ENCODE measurements around the gene DSCAML1. TPM values are rescaled to one million over a fixed set of nuclear protein-coding genes. Genes with fewer than 3 reads are reported as not detected.

Gene DSCAML1
- total RNA-seq, 1 experiment from 2014 or later = not detected

DNA sequence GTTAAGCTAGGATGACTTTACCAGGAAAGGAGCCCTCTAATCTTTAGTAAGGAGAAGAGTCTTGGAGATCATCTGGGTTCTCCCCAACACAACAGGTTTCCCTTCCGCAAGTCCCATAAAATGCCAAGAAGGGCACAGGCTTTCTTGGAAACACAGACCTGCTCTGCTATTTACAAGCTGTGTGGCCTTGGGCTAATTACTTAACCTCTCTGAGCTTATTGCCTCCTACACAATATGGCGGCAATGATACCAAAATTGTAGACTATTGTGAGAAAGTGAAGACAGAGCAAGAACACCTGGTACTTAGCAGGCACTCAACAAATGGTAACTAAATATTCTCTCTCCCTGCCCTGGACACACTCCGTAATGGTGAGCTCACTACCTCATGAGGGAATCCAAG lies 49.1 kb downstream of the DSCAML1 start:
- no peak overlapping the region for H3K4me3 ChIP-seq (ENCODE audit: low read length)
- H3K79me2 ChIP-seq (ENCODE audit: low read length) = no peaks in the 10 kb centered on the region
- no peak overlapping the region for H3K4me2 ChIP-seq (ENCODE audit: low read length)
- no peaks in the 10 kb centered on the region for H3K9me2 ChIP-seq (replicated peaks; ENCODE audit: low read length)
- no peaks in the 10 kb centered on the region for H4K20me1 ChIP-seq (ENCODE audit: low read length)
- peaks cover 95% of the 10 kb centered on the region for H3K27me3 ChIP-seq (ENCODE audit: low read length)
- BruUV-seq (replicated peaks) = no TSS peak
- ATAC-seq = no peak
- ChIA-PET CTCF (no interaction called here), POLR2A (ENCODE audit: unreplicated experiment) (no interaction called here)
- H3K4me1 ChIP-seq (ENCODE audit: insufficient read depth, low read length) = no peaks in the 10 kb centered on the region
- H3K9ac ChIP-seq (ENCODE audit: low read length) = no peak overlapping the region
- no peak overlapping the region for H3K27ac ChIP-seq (ENCODE audit: low read length)
- intact Hi-C loops (cut with micrococcal nuclease) = no loop called here
- H2AFZ ChIP-seq (ENCODE audit: low read length) = no peak overlapping the region
- TF ChIP-seq EZH2 (IDR thresholded peaks at IDR 0.05; ENCODE audit: low read length, unreplicated experiment) (no peak), EZH2phosphoT487 (IDR thresholded peaks at IDR 0.05; ENCODE audit: borderline replicate concordance, low read length) (no peak)
- TF ChIP-seq, protein P1, sequence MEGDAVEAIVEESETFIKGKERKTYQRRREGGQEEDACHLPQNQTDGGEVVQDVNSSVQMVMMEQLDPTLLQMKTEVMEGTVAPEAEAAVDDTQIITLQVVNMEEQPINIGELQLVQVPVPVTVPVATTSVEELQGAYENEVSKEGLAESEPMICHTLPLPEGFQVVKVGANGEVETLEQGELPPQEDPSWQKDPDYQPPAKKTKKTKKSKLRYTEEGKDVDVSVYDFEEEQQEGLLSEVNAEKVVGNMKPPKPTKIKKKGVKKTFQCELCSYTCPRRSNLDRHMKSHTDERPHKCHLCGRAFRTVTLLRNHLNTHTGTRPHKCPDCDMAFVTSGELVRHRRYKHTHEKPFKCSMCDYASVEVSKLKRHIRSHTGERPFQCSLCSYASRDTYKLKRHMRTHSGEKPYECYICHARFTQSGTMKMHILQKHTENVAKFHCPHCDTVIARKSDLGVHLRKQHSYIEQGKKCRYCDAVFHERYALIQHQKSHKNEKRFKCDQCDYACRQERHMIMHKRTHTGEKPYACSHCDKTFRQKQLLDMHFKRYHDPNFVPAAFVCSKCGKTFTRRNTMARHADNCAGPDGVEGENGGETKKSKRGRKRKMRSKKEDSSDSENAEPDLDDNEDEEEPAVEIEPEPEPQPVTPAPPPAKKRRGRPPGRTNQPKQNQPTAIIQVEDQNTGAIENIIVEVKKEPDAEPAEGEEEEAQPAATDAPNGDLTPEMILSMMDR (conservative IDR thresholded peaks at IDR 0.05; ENCODE audit: low read depth, low read length) = no peak
- H3F3A ChIP-seq (ENCODE audit: low read length, unreplicated experiment) = no peaks in the 10 kb centered on the region
- H3K36me3 ChIP-seq (ENCODE audit: low read depth, low read length) = no peaks in the 10 kb centered on the region
- DNase-seq = no peak
- H3K9me3 ChIP-seq (ENCODE audit: low read length) = no peaks in the 10 kb centered on the region

DNA sequence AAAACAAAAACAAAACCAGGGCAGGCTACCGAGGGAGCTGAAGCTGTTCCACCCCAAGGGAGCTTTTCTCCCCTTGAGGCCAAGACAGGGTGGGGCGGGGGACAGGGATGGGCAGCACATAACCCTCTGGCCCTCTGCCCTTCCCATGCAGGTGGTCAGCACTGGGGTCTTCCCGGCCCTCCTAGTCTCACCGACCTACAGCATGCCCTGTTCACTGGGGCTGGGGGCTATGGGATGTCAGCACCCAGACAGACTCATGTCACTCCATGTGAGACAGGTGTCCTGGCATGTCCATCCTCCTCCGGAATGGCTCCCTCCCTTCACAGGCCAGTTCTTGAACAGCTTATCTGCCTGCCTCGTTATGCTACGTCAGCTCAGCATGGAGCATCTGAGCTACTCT lies 51.7 kb downstream of the DSCAML1 start:
- peaks cover 96% of the 10 kb centered on the region for H3K27me3 ChIP-seq (ENCODE audit: low read length)
- ATAC-seq (no peak), DNase-seq (no peak)
- ChIA-PET POLR2A (ENCODE audit: unreplicated experiment) (no interaction called here), CTCF (no interaction called here)
- no peak overlapping the region for H3K4me2 ChIP-seq (ENCODE audit: low read length)
- H3K9me3 ChIP-seq (ENCODE audit: low read length) = no peaks in the 10 kb centered on the region
- TF ChIP-seq, protein P1 (conservative IDR thresholded peaks at IDR 0.05; ENCODE audit: low read depth, low read length) = no peak
- TF ChIP-seq EZH2phosphoT487 (IDR thresholded peaks at IDR 0.05; ENCODE audit: borderline replicate concordance, low read length) (no peak), EZH2 (IDR thresholded peaks at IDR 0.05; ENCODE audit: low read length, unreplicated experiment) (no peak)
- no peak overlapping the region for H3K4me3 ChIP-seq (ENCODE audit: low read length)
- intact Hi-C loops (cut with micrococcal nuclease) = no loop called here
- H2AFZ ChIP-seq (ENCODE audit: low read length) = no peak overlapping the region
- no peaks in the 10 kb centered on the region for H4K20me1 ChIP-seq (ENCODE audit: low read length)
- BruUV-seq (replicated peaks) = no TSS peak
- H3K9ac ChIP-seq (ENCODE audit: low read length) = no peak overlapping the region
- H3K4me1 ChIP-seq (ENCODE audit: insufficient read depth, low read length) = no peaks in the 10 kb centered on the region
- H3F3A ChIP-seq (ENCODE audit: low read length, unreplicated experiment) = no peaks in the 10 kb centered on the region
- no peaks in the 10 kb centered on the region for H3K36me3 ChIP-seq (ENCODE audit: low read depth, low read length)
- no peaks in the 10 kb centered on the region for H3K79me2 ChIP-seq (ENCODE audit: low read length)
- no peak overlapping the region for H3K27ac ChIP-seq (ENCODE audit: low read length)
- H3K9me2 ChIP-seq (replicated peaks; ENCODE audit: low read length) = no peaks in the 10 kb centered on the region

DNA sequence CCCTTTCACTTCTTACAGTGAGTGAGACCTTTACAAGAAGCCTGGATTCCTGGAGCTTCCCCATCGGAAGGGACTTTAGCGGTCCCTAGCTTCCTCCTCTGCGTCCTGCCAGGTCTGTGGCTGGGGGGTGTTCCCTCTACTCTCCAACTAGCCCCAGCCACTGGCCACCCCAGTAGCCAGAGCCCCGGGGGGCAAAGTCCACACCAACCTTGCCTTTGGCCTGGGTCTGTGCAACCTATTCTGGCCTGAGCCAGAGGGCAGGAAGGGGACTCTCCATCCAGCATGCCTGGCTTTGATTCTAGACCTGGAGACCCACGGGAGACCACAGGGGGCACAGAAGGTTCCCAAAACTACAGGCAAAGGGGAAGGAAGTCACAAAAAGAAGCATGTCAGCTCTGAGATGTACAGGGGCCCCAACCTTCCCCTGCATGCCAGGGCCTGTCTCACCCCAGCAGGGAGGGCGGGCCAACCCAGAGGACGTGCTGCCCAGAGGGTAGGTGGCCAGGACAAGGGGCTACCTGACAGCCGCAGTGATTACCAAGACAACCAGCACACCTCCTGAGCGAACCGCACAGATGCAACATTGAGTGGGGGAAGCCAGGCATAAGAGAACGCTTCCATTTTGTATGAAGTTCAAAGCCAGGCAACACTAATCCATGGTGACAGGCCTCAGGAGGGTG lies 52.4 kb downstream of the DSCAML1 start:
- TF ChIP-seq EZH2phosphoT487 (IDR thresholded peaks at IDR 0.05; ENCODE audit: borderline replicate concordance, low read length) (no peak), EZH2 (IDR thresholded peaks at IDR 0.05; ENCODE audit: low read length, unreplicated experiment) (no peak)
- TF ChIP-seq, protein P1 (conservative IDR thresholded peaks at IDR 0.05; ENCODE audit: low read depth, low read length) = no peak
- Histone ChIP-seq H3K79me2 (ENCODE audit: low read length) (no peaks in the 10 kb centered on the region), H3K9me3 (ENCODE audit: low read length) (no peaks in the 10 kb centered on the region), H4K20me1 (ENCODE audit: low read length) (no peaks in the 10 kb centered on the region), H3K4me1 (ENCODE audit: insufficient read depth, low read length) (no peaks in the 10 kb centered on the region), H3K4me3 (ENCODE audit: low read length) (no peak overlapping the region), H3K27me3 (ENCODE audit: low read length) (peaks cover 88% of the 10 kb centered on the region), H2AFZ (ENCODE audit: low read length) (no peak overlapping the region), H3K9ac (ENCODE audit: low read length) (no peak overlapping the region), H3K9me2 (replicated peaks; ENCODE audit: low read length) (no peaks in the 10 kb centered on the region), H3K36me3 (ENCODE audit: low read depth, low read length) (no peaks in the 10 kb centered on the region), H3K27ac (ENCODE audit: low read length) (no peak overlapping the region), H3K4me2 (ENCODE audit: low read length) (no peak overlapping the region), H3F3A (ENCODE audit: low read length, unreplicated experiment) (no peaks in the 10 kb centered on the region)
- no peak for DNase-seq
- no peak for ATAC-seq
- intact Hi-C loops (cut with micrococcal nuclease) = no loop called here
- no TSS peak for BruUV-seq (replicated peaks)
- ChIA-PET POLR2A (ENCODE audit: unreplicated experiment) (no interaction called here), CTCF (no interaction called here)
